ENCODE results near the gene SAMD11. TPM values are rescaled to one million over a fixed set of nuclear protein-coding genes. Genes with fewer than 3 reads are reported as not detected.
"Not testable (repeated sequence)": the region's sequence is repeated elsewhere in the genome, so short reads cannot be mapped to it uniquely, and the experiment has no call there.

The SAMD11 gene
- polyA plus RNA-seq, 5 donors = 23.2 to 66.4 (median 32.9) TPM

DNA sequence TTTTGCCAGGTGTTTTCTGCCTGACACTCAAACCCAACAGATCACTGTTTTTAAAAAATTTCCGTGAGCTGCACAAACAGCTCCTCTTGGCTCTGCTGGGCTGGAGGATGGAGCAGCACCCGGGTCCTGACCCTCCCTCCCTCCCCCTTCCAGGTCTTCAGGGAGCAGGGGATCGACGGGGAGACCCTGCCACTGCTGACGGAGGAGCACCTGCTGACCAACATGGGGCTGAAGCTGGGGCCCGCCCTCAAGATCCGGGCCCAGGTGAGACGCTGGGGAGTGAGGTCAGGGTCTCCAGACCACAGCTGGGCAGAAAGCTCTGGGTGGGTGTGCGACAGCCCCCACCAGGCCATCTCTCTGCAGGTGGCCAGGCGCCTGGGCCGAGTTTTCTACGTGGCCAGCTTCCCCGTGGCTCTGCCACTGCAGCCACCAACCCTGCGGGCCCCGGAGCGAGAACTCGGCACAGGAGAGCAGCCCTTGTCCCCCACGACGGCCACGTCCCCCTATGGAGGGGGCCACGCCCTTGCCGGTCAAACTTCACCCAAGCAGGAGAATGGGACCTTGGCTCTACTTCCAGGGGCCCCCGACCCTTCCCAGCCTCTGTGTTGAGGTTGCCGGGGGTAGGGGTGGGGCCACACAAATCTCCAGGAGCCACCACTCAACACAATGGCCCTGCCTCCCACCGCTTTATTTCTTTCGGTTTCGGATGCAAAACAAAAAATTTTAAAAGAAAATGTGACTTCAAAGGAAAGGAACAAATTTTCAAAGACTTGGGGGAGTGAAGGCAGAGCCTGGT, 20.0 kb downstream of the SAMD11 start:
- no peak for DNase-seq

DNA sequence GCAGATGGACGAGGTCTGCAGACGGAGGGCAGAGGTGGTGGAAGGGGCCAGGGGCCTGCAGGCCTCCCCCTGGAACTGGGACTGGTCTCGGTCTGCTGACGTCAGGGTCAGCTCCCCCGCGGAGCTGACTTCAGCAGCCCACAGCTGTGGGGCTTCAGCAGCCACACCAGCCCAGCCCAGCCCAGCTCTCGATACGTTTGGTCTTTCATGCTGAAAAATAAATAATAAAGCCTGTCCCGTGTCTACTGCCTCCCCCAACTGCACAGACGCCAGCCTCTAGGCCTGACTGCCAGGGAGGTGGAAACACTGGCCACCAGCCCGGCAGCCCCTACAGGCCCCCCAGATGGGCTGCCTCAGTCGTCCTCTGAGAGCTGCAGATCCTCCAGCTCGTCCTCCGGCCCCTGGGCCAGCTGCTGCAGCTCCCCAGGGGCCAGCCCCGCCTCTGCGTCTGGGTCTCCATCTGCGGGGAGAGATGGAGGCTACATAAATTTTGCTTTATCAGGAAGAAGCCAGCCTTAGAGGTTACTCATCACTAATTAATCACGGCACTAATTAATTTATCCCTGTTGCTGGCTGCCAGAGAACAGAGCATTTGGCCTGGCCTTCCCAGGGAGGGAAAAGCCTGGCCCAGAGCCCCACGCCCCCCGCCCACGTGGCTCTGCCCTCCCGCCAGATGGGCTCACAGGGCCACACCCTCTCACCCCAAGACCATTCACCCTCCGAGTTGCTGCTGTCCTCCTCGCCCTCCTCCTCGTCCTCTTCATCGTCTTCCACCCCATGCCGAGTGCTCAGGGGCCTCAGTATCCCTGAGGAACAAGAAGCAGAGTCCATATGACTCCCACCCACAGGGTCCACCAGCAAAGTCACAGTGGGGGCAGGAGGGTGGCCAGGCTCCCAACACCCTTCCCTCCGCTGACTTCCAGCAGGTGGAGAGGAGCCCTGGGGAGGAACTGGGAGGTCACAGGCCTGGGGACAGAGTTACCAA, 20.9 kb downstream of the SAMD11 start:
- DNase-seq = peak; percentile 93 to 95

DNA sequence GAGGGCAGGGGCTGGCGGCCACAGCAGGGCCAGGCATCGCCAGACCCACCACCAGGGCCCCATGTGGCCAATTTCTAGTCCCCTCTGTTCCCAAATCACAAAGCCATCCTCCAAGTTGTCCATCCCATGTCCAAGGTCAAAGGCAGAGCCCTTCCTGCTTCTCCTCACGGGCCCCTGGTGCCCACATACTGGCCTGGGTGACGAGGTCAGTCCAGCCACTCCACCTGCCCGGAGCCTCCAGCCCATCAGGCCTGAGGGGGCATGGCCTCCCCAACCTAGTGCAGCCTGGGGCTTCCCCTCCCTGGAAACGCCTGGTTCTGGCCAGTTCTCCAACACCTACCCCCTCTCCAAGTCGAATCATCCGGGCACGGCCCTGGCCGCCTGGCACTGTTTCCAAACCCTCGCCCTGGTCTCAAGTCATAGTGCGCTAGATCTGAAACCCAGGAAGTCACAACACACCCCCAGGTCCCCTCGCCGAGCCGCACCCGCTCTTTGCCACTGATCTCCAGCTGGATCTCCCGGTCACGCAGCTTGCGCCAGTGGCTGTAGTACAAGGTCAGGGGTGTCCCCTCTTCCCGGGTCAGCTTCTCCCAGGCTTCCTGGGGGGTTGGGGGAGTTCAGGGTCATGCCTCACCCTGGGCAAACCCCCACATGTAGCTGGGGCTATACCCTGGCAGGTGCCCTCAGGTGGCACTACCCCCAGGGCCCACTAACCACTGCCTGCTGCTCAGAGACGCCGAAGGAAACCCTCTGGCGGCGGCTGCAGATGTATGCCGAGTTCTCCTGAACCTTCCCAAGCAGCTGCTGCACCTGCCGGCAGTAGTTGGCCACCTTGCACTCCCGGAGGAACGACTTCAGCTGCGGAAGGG, 22.2 kb downstream of the SAMD11 start:
- DNase-seq = no peak

DNA sequence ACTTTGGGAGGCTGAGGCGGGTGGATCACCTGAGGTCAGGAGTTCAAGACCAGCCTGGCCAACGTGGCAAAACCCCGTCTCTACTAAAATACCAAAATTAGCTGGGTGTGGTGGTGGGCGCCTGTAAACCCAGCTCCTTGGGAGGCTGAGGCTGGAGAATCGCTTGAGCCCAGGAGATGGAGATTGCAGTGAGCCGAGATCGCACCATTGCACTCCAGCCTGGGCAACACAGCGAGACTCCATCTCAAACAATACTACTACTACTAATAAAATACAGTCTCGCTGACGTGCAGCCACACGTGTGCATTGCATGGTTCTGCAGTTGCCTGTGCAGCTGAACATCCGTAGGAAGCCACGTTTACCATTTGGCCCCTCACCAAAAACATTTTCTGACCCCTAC, 23.1 kb downstream of the SAMD11 start:
- not testable (repeated sequence) for DNase-seq

DNA sequence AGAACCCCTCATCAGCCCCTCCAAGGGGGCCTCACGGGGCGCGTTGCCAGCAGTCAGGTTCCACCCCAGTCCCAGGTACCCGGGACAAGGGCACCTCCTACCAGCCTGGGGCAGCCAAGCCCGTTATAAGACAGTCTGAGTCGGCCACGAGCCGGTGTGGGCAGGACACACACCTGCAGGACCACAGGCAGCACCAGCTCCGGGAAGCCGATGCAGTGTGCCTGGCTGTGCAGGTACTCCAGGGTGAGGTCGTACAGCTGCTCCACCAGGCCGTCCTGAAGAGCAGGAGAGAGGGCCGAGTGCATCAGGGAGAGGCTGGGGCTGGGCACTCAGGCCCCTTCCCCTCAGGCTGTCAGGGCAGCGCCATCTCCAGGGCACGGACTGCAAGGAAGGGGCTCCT, 24.2 kb downstream of the SAMD11 start:
- DNase-seq = no peak

DNA sequence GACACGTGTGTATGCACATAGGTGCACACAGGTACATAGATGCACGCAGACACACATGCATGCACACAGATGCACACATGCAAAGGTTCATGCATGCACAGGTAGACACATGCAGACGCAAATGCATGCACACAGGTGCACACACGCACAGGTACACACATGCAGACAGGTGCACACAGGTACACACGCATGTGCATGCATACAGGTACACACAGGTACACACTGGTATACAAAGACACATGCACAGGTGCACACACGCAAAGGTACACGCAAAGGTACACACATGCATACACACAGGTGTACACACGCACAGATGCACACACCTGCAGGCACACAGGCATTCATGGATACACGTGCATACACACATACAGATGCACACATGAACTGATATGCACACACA, 26.5 kb downstream of the SAMD11 start:
- no peak for DNase-seq

DNA sequence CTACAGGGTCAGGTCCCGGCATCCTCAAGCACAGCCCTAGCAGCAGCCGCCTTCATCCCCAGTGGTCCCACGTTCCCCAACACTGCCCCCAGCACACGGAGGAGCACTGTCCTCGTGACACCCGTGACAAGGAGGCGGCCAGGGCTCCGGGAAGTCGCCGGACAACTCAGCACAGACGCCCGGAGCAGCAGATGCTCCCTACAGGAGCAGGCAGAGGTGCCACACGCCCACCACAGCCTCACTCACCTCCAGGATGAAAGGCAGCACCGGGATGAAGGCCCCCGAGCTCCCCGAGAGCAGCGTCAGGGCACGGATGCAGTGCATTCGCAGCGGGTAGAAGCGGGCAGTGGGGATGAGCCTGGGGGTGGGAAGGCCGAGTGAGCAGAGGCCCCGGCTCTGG, 27.2 kb downstream of the SAMD11 start:
- no peak for DNase-seq

DNA sequence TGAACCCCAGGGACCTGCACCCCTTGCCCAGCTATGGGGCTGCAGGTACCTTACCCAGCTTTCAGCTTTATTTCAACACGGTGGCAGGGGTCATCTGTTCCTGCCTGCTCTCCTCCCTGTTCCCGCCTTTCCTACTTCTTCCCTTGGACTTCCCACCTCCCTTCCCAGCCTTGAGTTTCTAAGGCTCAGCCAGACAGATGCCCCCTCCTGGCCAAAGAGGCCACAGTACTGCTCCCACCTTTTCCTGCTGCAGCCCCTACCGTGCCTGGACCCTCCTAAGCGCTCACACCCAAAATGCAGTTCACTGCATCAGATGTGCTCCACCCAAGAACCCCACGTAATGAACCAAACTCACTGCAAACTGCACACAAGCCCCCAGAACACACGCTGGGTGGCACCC, 27.6 kb downstream of the SAMD11 start:
- DNase-seq = no peak

DNA sequence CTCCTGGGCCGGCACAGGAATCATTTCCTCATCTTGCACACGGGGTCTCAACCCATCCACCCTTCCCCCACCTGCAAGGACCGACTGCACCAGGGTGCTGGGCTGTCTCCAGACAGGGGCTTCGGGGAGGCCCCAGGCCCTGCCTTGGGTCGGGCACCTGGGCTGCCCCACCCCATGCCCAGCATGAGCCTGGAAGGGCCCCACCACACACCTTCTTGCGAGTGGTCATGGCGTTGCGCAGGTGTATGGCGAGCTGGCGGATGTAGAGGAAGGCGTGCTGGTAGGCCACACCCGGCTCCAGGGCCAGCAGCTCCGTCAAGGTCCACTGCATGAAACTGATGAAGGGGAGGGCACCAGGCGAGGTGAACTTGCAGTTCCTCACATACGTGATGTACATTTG, 28.5 kb downstream of the SAMD11 start:
- no peak for DNase-seq

DNA sequence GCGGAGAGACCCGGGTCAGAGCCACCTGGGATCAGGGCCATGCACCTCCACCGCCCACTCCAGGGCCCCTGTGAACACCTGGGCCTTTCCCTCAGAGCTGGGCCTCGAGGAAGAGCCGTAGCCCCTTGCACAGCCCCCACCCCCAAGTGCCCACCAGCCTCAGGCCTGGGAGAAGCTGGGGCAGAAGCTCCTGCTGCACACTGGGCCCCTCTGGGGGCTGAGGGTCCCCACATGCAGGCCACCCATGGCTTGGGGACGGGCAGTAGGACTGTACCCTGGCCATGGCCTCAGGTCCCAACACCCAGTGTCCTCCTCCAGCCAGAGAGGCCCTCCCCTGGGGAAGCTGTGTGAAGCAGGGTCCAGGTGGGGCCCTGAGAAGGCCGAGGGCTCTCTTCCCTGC, 28.9 kb downstream of the SAMD11 start:
- DNase-seq = no peak

DNA sequence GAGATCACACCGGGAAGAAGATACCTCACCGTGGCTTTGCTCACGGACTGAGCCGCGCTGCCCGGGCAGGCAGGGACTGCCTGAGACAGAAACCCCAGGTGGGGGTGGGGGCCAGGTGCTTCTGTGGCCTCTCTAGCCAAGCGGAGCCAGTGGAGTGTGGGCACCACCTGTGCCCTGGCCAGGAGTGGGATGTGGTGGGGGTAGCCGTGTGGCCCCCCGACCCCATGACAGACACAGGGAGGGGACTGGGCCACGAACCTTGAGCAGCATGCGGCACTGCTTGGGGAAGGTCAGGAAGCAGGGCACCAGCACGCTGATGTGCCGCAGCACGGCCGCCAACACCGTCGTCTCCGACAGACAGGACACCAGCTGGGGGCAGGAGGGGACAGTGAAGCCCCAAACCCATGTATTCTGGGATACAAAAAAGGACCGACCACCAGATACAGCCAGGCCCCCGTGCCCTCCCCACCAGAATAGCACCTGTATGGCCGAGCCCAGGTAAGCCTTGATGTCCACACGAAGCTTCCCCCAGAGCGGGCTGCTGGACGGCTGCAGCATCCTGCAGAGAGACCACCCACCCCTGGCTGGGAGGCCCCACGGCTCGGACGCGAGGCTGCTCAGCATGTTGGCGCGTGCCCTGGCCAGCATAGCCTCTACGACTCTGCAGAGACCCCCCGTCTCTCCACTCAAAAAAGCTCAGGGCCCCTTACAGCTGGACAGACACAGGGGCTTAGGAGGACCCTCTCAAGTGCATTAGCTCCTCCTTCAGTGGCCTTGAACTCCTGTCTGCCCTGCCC, 30.0 kb downstream of the SAMD11 start:
- DNase-seq = no peak

DNA sequence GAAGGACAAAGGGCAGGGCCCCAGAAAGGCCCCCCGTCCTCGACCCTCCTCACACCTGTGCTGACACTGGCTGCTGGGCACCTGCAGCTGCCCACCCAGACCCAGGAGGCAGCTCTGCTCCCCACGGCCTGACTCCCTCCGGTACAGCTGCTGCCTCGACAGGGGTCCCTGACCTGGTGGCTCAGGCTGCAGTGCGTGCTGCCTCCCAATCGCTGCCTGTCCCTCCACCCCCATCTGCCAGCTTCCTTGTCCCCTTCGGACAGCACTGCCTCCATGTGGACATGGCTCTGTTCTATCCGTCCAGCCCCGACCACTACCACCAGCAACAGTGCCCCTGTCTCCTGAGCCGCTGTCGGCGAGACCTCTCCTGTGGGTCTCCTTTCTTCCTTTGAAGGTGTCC, 31.2 kb downstream of the SAMD11 start:
- DNase-seq = no peak

DNA sequence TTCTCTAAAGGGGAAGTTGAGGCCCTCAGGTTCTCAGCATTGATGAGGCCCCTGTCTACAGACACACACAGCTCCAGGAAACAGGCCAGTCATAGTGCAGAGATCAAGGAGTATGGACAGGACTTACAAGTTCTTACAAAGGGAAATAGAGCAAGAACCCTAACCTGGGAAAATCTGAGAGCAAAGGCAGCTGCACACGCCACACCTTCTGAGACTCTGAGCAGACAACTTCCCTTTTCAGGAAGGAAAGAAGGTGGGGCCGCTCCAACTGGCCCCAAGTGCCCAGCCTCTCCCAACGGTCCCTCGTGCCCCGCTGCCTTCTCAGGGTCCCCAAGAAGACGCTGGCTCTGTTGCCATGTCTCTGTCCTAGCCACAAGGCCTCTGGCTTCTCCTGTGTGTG, 31.8 kb downstream of the SAMD11 start:
- DNase-seq = no peak

DNA sequence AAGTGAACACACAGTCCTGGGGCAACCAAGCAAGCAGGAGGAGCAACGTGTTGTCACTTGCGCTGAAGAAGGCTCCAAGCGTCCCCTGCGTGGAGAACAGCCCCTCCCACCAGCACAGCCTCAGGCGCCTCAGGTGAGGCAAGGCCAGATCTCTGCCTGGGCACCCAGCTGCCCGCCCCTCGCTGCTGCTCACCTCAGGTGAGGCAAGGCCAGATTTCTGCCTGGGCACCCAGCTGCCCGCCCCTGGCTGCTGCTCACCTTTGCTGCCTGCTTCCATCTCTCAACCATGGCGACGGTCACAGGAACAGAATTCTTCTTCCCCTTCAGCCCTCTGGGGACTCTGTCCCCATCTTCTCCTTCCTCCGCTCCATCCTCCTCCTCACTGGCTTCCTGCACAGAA, 32.9 kb downstream of the SAMD11 start:
- no peak for DNase-seq

DNA sequence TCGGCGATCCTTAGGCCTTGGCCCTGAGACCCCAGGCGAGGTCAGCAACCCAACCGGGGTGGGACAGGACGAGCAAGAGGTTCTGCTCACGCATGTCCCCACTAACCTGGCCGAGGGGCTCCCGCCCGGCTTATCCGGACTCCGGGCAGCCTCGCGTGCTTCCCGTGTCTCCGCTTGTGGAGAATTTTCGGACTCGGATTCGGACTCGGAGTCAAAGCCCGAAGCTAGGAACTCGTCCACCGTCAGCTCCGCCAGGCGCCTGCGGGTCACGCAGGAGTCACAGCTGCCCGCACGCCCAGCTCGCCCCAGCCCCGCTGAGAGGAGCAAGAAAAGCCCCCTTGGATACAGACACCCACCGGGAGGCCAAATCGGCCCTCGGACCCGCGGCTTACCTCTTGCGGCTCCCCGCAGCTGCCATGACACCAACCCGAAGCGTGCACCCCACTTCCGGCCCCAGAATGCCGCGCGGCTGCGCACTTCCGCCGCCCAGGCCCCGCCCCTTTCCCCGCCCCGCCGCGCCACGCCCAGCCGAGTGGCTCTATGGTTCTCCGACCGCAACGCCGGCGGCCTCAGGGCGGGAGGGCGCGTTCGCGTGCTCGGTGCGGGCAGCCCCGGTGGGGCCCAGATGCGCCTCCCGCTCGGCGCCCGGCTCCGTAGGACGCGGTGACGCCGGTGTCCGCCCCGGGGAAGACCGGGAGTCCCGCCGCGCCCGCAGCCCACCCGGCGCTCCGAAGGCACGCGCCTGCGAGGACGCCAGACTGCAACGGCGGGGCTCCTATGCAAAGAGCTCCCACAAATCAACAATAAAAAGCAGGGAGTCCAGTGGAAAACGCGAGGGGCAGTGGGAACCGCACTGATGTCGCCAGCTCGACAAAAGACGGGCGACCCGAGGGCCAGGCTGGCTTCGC, 35.4 kb downstream of the SAMD11 start, which contains the start of gene NOC2L:
Gene NOC2L (minus strand): TSS at position 434 of the 908 bp plus-strand sequence. CDS start 16 bp downstream, at position 418.
- DNase-seq = peak; percentile 89 to 90

DNA sequence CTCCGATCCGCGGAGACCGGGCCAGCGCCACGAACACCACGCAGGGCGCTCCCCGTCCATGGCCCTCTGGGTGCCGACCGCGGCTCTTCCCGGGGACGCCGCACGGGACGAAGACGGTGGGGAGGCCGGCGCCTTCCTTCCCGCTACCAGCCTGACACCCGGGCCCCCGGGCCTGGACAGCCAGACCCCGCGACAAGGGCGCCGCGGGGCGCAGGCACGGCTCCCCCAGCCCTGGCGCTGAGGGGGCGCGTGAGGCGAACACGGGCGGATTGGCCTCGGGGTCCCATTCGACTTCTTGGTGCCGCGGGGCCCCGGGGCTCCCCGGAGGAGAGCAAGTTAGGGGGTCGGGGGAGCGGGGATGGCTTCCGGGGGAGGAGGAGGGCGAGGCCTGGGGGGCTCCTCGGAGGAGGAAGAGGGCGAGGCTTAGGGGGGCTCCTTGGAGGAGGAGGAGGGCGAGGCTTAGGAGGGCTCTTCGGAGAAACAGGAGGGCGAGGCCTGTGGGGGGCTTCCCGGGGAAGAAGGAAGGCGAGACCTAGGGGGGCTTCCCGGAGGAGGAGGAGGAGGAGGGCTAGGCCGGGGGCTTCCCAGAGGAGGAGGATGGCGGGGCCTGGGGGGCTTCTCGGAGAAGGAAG, 36.1 kb downstream of the SAMD11 start:
- no peak for DNase-seq

DNA sequence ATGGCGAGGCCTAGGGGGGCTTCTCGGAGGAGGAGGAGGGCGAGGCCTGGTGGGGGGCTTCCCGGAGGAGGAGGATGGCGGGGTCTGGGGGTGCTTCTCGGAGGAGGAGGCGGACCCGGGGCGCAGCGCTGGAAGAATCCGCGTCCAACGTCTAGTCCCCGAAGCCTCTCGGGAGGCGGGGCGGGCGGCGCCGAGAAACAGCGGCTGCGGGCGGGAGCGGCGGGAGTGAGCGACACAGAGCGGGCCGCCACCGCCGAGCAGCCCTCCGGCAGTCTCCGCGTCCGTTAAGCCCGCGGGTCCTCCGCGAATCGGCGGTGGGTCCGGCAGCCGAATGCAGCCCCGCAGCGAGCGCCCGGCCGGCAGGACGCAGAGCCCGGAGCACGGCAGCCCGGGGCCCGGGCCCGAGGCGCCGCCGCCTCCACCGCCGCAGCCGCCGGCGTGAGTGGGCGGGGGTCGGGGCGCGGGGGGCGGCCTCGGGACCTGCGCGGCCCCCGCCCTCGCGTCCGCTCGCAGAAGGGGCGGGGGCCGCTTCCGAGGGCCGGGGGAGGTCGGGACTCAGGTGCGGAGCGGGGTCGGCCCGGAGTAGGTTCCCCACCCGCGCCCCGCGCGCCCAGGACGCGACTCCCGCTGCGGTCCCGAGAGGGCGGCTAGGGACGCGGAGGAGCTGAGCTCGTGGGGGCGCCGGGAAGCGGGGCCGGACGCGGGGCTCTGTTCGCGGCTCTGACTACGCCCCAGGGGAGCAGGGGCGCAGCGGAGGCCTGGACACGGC, 36.8 kb downstream of the SAMD11 start, which contains the start of gene KLHL17:
Gene KLHL17 (plus strand): TSS at position 222 of the 769 bp plus-strand sequence. CDS start 110 bp downstream, at position 332.
- peak in 1 of 2 donors; percentile 30 for DNase-seq

DNA sequence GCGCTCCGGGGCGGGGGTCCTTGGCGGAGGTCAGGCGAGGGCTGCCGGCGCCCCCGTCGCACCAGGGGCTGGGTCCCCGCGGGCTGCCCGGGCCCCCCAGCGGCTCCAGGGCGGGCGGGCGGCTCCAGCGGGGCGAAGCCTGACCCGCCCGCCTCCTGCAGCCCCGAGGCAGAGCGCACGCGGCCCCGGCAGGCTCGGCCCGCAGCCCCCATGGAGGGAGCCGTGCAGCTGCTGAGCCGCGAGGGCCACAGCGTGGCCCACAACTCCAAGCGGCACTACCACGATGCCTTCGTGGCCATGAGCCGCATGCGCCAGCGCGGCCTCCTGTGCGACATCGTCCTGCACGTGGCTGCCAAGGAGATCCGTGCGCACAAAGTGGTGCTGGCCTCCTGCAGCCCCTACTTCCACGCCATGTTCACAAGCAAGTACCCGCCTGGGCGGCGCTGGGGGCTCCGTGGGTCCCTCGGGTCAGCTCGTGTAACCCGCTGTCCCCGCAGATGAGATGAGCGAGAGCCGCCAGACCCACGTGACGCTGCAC, 37.5 kb downstream of the SAMD11 start:
- DNase-seq = no peak
